Lower lobe of right lung (tissue), 2 donors: ENCODE measurements around the gene CSH2. TPM values are rescaled to one million over a fixed set of nuclear protein-coding genes. Genes with fewer than 3 reads are reported as not detected.

Source experiments
- ATAC-seq, 2 donors: fragments of 200-7000 bp; cut with Tn5 transposase; one replicate each; pipeline ENCODE4 v1.9.1; 2020 to 2022; ENCODE audit warnings: mild to moderate bottlenecking in 2 of 2, moderate library complexity in 2 of 2
- DNase-seq: peaks from one replicate; pipeline ENCODE4 v3.0.0-alpha.2; 2020
- H3K27ac ChIP-seq: fragments of 200-600 bp; one replicate; pipeline ENCODE4 v1.8.0; 2022
- H3K27me3 ChIP-seq: fragments of 200-600 bp; one replicate; pipeline ENCODE4 v1.8.0; 2022; ENCODE audit warnings: low read depth
- H3K36me3 ChIP-seq: fragments of 200-600 bp; one replicate; pipeline ENCODE4 v1.8.0; 2022; ENCODE audit warnings: mild to moderate bottlenecking
- H3K4me1 ChIP-seq: fragments of 200-600 bp; one replicate; pipeline ENCODE4 v1.8.0; 2022
- H3K4me3 ChIP-seq: fragments of 200-600 bp; one replicate; pipeline ENCODE4 v1.8.0; 2022; ENCODE audit warnings: mild to moderate bottlenecking
- H3K9me3 ChIP-seq: fragments of 200-600 bp; one replicate; pipeline ENCODE4 v1.8.0; 2022
- intact Hi-C: fragments of 100-400 bp; cut with DNase I; formaldehyde crosslinking; loops from one replicate; pipeline ENCODE4 v1.11.0; 2022
- total RNA-seq: library from RNA; stranded (reverse); fragmentation: NEBNext Ultra II Directional; extraction: Animal tissue kit (Norgen Biotek cat#: 25700); gene quantifications from one replicate; pipeline ENCODE4 v1.2.1, GENCODE V29; 2021
- TF ChIP-seq, protein P1 (sequence below): fragments of 200-600 bp; IDR thresholded peaks from one replicate; pipeline ENCODE4 v1.8.0; 2022; ENCODE audit warnings: antibody characterized with exemption, mild to moderate bottlenecking
- donor health status: DM: no; HTN: yes; CAD: no; lungs with severe emphysema.

Gene CSH2
- total RNA-seq, 1 donor from 2014 or later: not detected

DNA sequence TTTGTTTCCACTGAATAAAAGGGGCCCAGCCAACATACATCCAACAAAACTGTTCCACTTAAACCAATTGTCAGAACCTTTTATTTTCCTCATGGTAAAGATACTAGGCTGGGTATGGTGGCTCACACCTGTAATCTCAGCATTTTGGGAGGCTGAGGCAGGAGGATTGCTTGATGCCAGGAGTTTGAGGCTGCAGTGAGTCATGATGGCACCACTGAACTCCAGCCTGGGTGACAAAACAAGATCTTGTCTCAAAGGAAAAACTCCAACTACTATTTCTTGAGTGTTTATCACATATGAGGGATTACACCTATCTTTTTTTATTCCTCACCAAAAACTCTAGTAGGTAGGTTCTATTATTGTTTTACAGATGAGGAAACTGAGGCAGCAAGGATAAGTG is 50.9 kb downstream of the CSH2 start:
- H3K27me3 ChIP-seq: no peaks in the 10 kb centered on the region
- DNase-seq (no peak), ATAC-seq (no peak)
- TF ChIP-seq, protein P1, sequence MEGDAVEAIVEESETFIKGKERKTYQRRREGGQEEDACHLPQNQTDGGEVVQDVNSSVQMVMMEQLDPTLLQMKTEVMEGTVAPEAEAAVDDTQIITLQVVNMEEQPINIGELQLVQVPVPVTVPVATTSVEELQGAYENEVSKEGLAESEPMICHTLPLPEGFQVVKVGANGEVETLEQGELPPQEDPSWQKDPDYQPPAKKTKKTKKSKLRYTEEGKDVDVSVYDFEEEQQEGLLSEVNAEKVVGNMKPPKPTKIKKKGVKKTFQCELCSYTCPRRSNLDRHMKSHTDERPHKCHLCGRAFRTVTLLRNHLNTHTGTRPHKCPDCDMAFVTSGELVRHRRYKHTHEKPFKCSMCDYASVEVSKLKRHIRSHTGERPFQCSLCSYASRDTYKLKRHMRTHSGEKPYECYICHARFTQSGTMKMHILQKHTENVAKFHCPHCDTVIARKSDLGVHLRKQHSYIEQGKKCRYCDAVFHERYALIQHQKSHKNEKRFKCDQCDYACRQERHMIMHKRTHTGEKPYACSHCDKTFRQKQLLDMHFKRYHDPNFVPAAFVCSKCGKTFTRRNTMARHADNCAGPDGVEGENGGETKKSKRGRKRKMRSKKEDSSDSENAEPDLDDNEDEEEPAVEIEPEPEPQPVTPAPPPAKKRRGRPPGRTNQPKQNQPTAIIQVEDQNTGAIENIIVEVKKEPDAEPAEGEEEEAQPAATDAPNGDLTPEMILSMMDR: no peak
- H3K4me1 ChIP-seq: peaks cover 12% of the 10 kb centered on the region
- no peaks in the 10 kb centered on the region for H3K9me3 ChIP-seq
- intact Hi-C loops: no loop called here
- H3K36me3 ChIP-seq: peaks cover 84% of the 10 kb centered on the region
- H3K27ac ChIP-seq: no peak overlapping the region
- no peak overlapping the region for H3K4me3 ChIP-seq

Other genes starting within 250 kb of the CSH2 start
- 25.9 TPM for gene LIMD2, start 173.6 kb downstream of the CSH2 start, total RNA-seq
- 32.8 TPM for gene STRADA, start 131.9 kb downstream of the CSH2 start, total RNA-seq
- gene CCDC47, start 100.1 kb downstream of the CSH2 start, total RNA-seq: 80.2 TPM
- gene DDX42, start 99.5 kb downstream of the CSH2 start, total RNA-seq: 101 TPM
- gene PSMC5, start 46.2 kb downstream of the CSH2 start, total RNA-seq: 98.6 TPM
- gene FTSJ3, start 46.0 kb downstream of the CSH2 start, total RNA-seq: 37.4 TPM
- gene SMARCD2, start 31.0 kb downstream of the CSH2 start, total RNA-seq: 80.9 TPM
- not detected for gene GH2, start 8.3 kb upstream of the CSH2 start, total RNA-seq
- not detected for gene CSH1, start 22.9 kb upstream of the CSH2 start, total RNA-seq
- gene CSHL1, start 37.6 kb upstream of the CSH2 start, total RNA-seq: not detected
- not detected for gene GH1, start 45.2 kb upstream of the CSH2 start, total RNA-seq
- gene CD79B, start 58.7 kb upstream of the CSH2 start, total RNA-seq: 4.7 TPM
- gene SCN4A, start 99.2 kb upstream of the CSH2 start, total RNA-seq: 0.18 TPM
- 11.3 TPM for gene PRR29, start 124.7 kb upstream of the CSH2 start, total RNA-seq
- 69.2 TPM for gene ICAM2, start 147.0 kb upstream of the CSH2 start, total RNA-seq